ENCODE data around the gene CRACDL. TPM values are rescaled to one million over a fixed set of nuclear protein-coding genes. Genes with fewer than 3 reads are reported as not detected.

Gene CRACDL
- total and polyA plus RNA-seq, 4 donors: 0.67 to 7.5 (median 6.2) TPM

GRCh38 chr2:98896416-98896815 is 39.6 kb downstream of the CRACDL start:
- H3K36me3 ChIP-seq (ENCODE audit: control insufficient read depth in 1 of 2, insufficient read depth in 2 of 2, low read length in 1 of 2): no peaks in the 10 kb centered on the region
- ATAC-seq (ENCODE audit: low FRiP score): no peak

GRCh38 chr2:98895901-98896300 is 40.1 kb downstream of the CRACDL start:
- no peak for ATAC-seq (ENCODE audit: low FRiP score)
- H3K36me3 ChIP-seq (ENCODE audit: control insufficient read depth in 1 of 2, insufficient read depth in 2 of 2, low read length in 1 of 2): no peaks in the 10 kb centered on the region
- no peaks in the 10 kb centered on the region for H3K4me1 ChIP-seq (ENCODE audit: control insufficient read depth in 1 of 2, insufficient read depth in 2 of 2, low read length in 2 of 2)
- intact Hi-C loops (cut with DNase I): no loop called here
- no peaks in the 10 kb centered on the region for H3K27me3 ChIP-seq (ENCODE audit: control insufficient read depth in 1 of 2, insufficient read depth in 2 of 2, low read length in 1 of 2)
- no peak for DNase-seq
- no peak overlapping the region for H3K27ac ChIP-seq (ENCODE audit: low read depth in 1 of 2, low read length in 2 of 2)
- 90 to 91% methylated on average over 9 of the region's 9 CpGs for WGBS, 2 donors
- H3K9me3 ChIP-seq (ENCODE audit: control insufficient read depth, low read length): peaks cover 2% of the 10 kb centered on the region
- no peak overlapping the region for H3K4me3 ChIP-seq (ENCODE audit: low read length in 2 of 2)

More at GRCh38 chr2:98896416-98896815, 39.6 kb downstream of the CRACDL start:
- H3K27me3 ChIP-seq (ENCODE audit: control insufficient read depth in 1 of 2, insufficient read depth in 2 of 2, low read length in 1 of 2): no peaks in the 10 kb centered on the region
- H3K4me3 ChIP-seq (ENCODE audit: low read length in 2 of 2): no peak overlapping the region
- H3K9me3 ChIP-seq (ENCODE audit: control insufficient read depth, low read length): peaks cover 2% of the 10 kb centered on the region
- intact Hi-C loops (cut with DNase I): no loop called here
- no peaks in the 10 kb centered on the region for H3K4me1 ChIP-seq (ENCODE audit: control insufficient read depth in 1 of 2, insufficient read depth in 2 of 2, low read length in 2 of 2)
- WGBS, 2 donors: 47 to 61% methylated on average over 2 of the region's 2 CpGs
- no peak overlapping the region for H3K27ac ChIP-seq (ENCODE audit: low read depth in 1 of 2, low read length in 2 of 2)
- DNase-seq: no peak

- no peak for DNase-seq
- Histone ChIP-seq H3K36me3 (ENCODE audit: control insufficient read depth in 1 of 2, insufficient read depth in 2 of 2, low read length in 1 of 2) (no peaks in the 10 kb centered on the region), H3K27ac (ENCODE audit: low read depth in 1 of 2, low read length in 2 of 2) (no peak overlapping the region), H3K9me3 (ENCODE audit: control insufficient read depth, low read length) (peaks cover 2% of the 10 kb centered on the region), H3K4me3 (ENCODE audit: low read length in 2 of 2) (no peak overlapping the region), H3K27me3 (ENCODE audit: control insufficient read depth in 1 of 2, insufficient read depth in 2 of 2, low read length in 1 of 2) (no peaks in the 10 kb centered on the region), H3K4me1 (ENCODE audit: control insufficient read depth in 1 of 2, insufficient read depth in 2 of 2, low read length in 2 of 2) (no peaks in the 10 kb centered on the region)
- ATAC-seq (ENCODE audit: low FRiP score): no peak
- WGBS, 2 donors: 94 to 97% methylated on average over 7 of the region's 7 CpGs
- intact Hi-C loops (cut with DNase I): no loop called here
Observed at GRCh38 chr2:98895221-98895620, 40.8 kb downstream of the CRACDL start.

GRCh38 chr2:98894331-98895000 is 41.6 kb downstream of the CRACDL start:
- Histone ChIP-seq H3K27me3 (ENCODE audit: control insufficient read depth in 1 of 2, insufficient read depth in 2 of 2, low read length in 1 of 2) (no peaks in the 10 kb centered on the region), H3K36me3 (ENCODE audit: control insufficient read depth in 1 of 2, insufficient read depth in 2 of 2, low read length in 1 of 2) (no peaks in the 10 kb centered on the region), H3K4me3 (ENCODE audit: low read length in 2 of 2) (no peak overlapping the region), H3K4me1 (ENCODE audit: control insufficient read depth in 1 of 2, insufficient read depth in 2 of 2, low read length in 2 of 2) (no peaks in the 10 kb centered on the region), H3K27ac (ENCODE audit: low read depth in 1 of 2, low read length in 2 of 2) (no peak overlapping the region), H3K9me3 (ENCODE audit: control insufficient read depth, low read length) (peaks cover 2% of the 10 kb centered on the region)
- 94 to 95% methylated on average over 11 of the region's 11 CpGs for WGBS, 2 donors
- DNase-seq (no peak), ATAC-seq (ENCODE audit: low FRiP score) (no peak)
- intact Hi-C loops (cut with DNase I): no loop called here

- Histone ChIP-seq H3K9me3 (ENCODE audit: control insufficient read depth, low read length) (peaks cover 2% of the 10 kb centered on the region), H3K27ac (ENCODE audit: low read depth in 1 of 2, low read length in 2 of 2) (no peak overlapping the region), H3K36me3 (ENCODE audit: control insufficient read depth in 1 of 2, insufficient read depth in 2 of 2, low read length in 1 of 2) (no peaks in the 10 kb centered on the region), H3K4me3 (ENCODE audit: low read length in 2 of 2) (no peak overlapping the region), H3K27me3 (ENCODE audit: control insufficient read depth in 1 of 2, insufficient read depth in 2 of 2, low read length in 1 of 2) (no peaks in the 10 kb centered on the region), H3K4me1 (ENCODE audit: control insufficient read depth in 1 of 2, insufficient read depth in 2 of 2, low read length in 2 of 2) (no peaks in the 10 kb centered on the region)
- WGBS, 2 donors: 92 to 93% methylated on average over 10 of the region's 10 CpGs
- no peak for DNase-seq
- intact Hi-C loops (cut with DNase I): no loop called here
- no peak for ATAC-seq (ENCODE audit: low FRiP score)
Observed at GRCh38 chr2:98893911-98894321, 42.1 kb downstream of the CRACDL start.

GRCh38 chr2:98892871-98893270 is 43.2 kb downstream of the CRACDL start:
- WGBS, 2 donors: 91% methylated on average over 6 of the region's 6 CpGs
- no peaks in the 10 kb centered on the region for H3K27me3 ChIP-seq (ENCODE audit: control insufficient read depth in 1 of 2, insufficient read depth in 2 of 2, low read length in 1 of 2)
- H3K4me3 ChIP-seq (ENCODE audit: low read length in 2 of 2): no peak overlapping the region
- H3K36me3 ChIP-seq (ENCODE audit: control insufficient read depth in 1 of 2, insufficient read depth in 2 of 2, low read length in 1 of 2): no peaks in the 10 kb centered on the region
- ATAC-seq (ENCODE audit: low FRiP score): no peak
- peaks cover 2% of the 10 kb centered on the region for H3K9me3 ChIP-seq (ENCODE audit: control insufficient read depth, low read length)
- no peak overlapping the region for H3K27ac ChIP-seq (ENCODE audit: low read depth in 1 of 2, low read length in 2 of 2)
- intact Hi-C loops (cut with DNase I): no loop called here
- DNase-seq: no peak
- H3K4me1 ChIP-seq (ENCODE audit: control insufficient read depth in 1 of 2, insufficient read depth in 2 of 2, low read length in 2 of 2): no peaks in the 10 kb centered on the region

GRCh38 chr2:98891591-98891990 is 44.4 kb downstream of the CRACDL start:
- no peak overlapping the region for H3K4me3 ChIP-seq (ENCODE audit: low read length in 2 of 2)
- intact Hi-C loops (cut with DNase I): no loop called here
- ATAC-seq (ENCODE audit: low FRiP score): no peak
- H3K27me3 ChIP-seq (ENCODE audit: control insufficient read depth in 1 of 2, insufficient read depth in 2 of 2, low read length in 1 of 2): no peaks in the 10 kb centered on the region
- WGBS, 2 donors: 85% methylated on average over 1 of the region's 1 CpG
- no peaks in the 10 kb centered on the region for H3K36me3 ChIP-seq (ENCODE audit: control insufficient read depth in 1 of 2, insufficient read depth in 2 of 2, low read length in 1 of 2)
- no peak for DNase-seq
- peaks cover 6% of the 10 kb centered on the region for H3K9me3 ChIP-seq (ENCODE audit: control insufficient read depth, low read length)
- no peaks in the 10 kb centered on the region for H3K4me1 ChIP-seq (ENCODE audit: control insufficient read depth in 1 of 2, insufficient read depth in 2 of 2, low read length in 2 of 2)
- H3K27ac ChIP-seq (ENCODE audit: low read depth in 1 of 2, low read length in 2 of 2): no peak overlapping the region

GRCh38 chr2:98886066-98886554 is 49.9 kb downstream of the CRACDL start:
- H3K27ac ChIP-seq (ENCODE audit: low read depth in 1 of 2, low read length in 2 of 2): no peak overlapping the region
- intact Hi-C loops (cut with DNase I): no loop called here
- H3K4me3 ChIP-seq (ENCODE audit: low read length in 2 of 2): no peak overlapping the region
- H3K27me3 ChIP-seq (ENCODE audit: control insufficient read depth in 1 of 2, insufficient read depth in 2 of 2, low read length in 1 of 2): no peaks in the 10 kb centered on the region
- H3K9me3 ChIP-seq (ENCODE audit: control insufficient read depth, low read length): peaks cover 8% of the 10 kb centered on the region
- 97 to 98% methylated on average over 2 of the region's 2 CpGs for WGBS, 2 donors
- ATAC-seq (ENCODE audit: low FRiP score) (no peak), DNase-seq (no peak)
- H3K36me3 ChIP-seq (ENCODE audit: control insufficient read depth in 1 of 2, insufficient read depth in 2 of 2, low read length in 1 of 2): no peaks in the 10 kb centered on the region
- H3K4me1 ChIP-seq (ENCODE audit: control insufficient read depth in 1 of 2, insufficient read depth in 2 of 2, low read length in 2 of 2): no peaks in the 10 kb centered on the region

GRCh38 chr2:98884658-98885057 is 51.4 kb downstream of the CRACDL start:
- Histone ChIP-seq H3K27me3 (ENCODE audit: control insufficient read depth in 1 of 2, insufficient read depth in 2 of 2, low read length in 1 of 2) (no peaks in the 10 kb centered on the region), H3K4me3 (ENCODE audit: low read length in 2 of 2) (no peak overlapping the region), H3K36me3 (ENCODE audit: control insufficient read depth in 1 of 2, insufficient read depth in 2 of 2, low read length in 1 of 2) (no peaks in the 10 kb centered on the region), H3K9me3 (ENCODE audit: control insufficient read depth, low read length) (peaks cover 8% of the 10 kb centered on the region), H3K27ac (ENCODE audit: low read depth in 1 of 2, low read length in 2 of 2) (no peak overlapping the region), H3K4me1 (ENCODE audit: control insufficient read depth in 1 of 2, insufficient read depth in 2 of 2, low read length in 2 of 2) (no peaks in the 10 kb centered on the region)
- intact Hi-C loops (cut with DNase I): no loop called here
- WGBS, 2 donors: 88 to 89% methylated on average over 2 of the region's 2 CpGs
- no peak for ATAC-seq (ENCODE audit: low FRiP score)
- no peak for DNase-seq

All from aorta (tissue), 5 donors.